HEK293 (cell line): ENCODE measurements around the gene IFITM1.

Experiments used
- PRDM10 ChIP-seq: fragments of 450-650 bp; formaldehyde crosslinking; IDR thresholded peaks from 2 replicates; pipeline ENCODE4 v1.5.1; 2016; ENCODE audit warnings: missing biosample characterization, missing genetic modification characterization
- ZNF747 ChIP-seq: fragments of 450-650 bp; formaldehyde crosslinking; IDR thresholded peaks from 2 replicates; pipeline ENCODE4 v1.5.1; 2016; ENCODE audit warnings: missing biosample characterization, missing genetic modification characterization
- TF ChIP-seq, protein P1 (sequence below): fragments of 450-650 bp; formaldehyde crosslinking; IDR thresholded peaks from 2 replicates; pipeline ENCODE4 v1.5.1; 2017; ENCODE audit warnings: missing biosample characterization, missing genetic modification characterization

- no peak for TF ChIP-seq PRDM10 (tag by site-specific recombination)
- TF ChIP-seq, protein P1, sequence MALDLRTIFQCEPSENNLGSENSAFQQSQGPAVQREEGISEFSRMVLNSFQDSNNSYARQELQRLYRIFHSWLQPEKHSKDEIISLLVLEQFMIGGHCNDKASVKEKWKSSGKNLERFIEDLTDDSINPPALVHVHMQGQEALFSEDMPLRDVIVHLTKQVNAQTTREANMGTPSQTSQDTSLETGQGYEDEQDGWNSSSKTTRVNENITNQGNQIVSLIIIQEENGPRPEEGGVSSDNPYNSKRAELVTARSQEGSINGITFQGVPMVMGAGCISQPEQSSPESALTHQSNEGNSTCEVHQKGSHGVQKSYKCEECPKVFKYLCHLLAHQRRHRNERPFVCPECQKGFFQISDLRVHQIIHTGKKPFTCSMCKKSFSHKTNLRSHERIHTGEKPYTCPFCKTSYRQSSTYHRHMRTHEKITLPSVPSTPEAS (tag by site-specific recombination), result no peak
- TF ChIP-seq ZNF747 (tag by site-specific recombination), result no peak
Measured at GRCh38 chr11:270451-271318, 43.2 kb upstream of the IFITM1 start.
